Vagina (tissue), 2 donors: Measurements from ENCODE around the gene GNAQ.

ENCODE experiments used
- POLR2AphosphoS5 ChIP-seq, 2 donors: sonication (generic); formaldehyde crosslinking; IDR thresholded peaks; one replicate each; pipeline ENCODE4 v1.9.0; 2017; ENCODE audit warnings: antibody characterized with exemption in 2 of 2, mild to moderate bottlenecking in 2 of 2, low read depth in 1 of 2; ENCODE audit not compliant: insufficient read depth in 1 of 2
- TF ChIP-seq, protein P1 (sequence below), 3 experiments: fragments of 450-650 bp in 2 of 3; fragments of 200-600 bp in 1 of 3; sonication (generic) in 1 of 3; IDR thresholded peaks; one replicate each; pipeline ENCODE4 v1.5.1; 2017 to 2019; ENCODE audit warnings: antibody characterized with exemption in 3 of 3, mild to moderate bottlenecking in 2 of 3, moderate library complexity in 2 of 3

DNA sequence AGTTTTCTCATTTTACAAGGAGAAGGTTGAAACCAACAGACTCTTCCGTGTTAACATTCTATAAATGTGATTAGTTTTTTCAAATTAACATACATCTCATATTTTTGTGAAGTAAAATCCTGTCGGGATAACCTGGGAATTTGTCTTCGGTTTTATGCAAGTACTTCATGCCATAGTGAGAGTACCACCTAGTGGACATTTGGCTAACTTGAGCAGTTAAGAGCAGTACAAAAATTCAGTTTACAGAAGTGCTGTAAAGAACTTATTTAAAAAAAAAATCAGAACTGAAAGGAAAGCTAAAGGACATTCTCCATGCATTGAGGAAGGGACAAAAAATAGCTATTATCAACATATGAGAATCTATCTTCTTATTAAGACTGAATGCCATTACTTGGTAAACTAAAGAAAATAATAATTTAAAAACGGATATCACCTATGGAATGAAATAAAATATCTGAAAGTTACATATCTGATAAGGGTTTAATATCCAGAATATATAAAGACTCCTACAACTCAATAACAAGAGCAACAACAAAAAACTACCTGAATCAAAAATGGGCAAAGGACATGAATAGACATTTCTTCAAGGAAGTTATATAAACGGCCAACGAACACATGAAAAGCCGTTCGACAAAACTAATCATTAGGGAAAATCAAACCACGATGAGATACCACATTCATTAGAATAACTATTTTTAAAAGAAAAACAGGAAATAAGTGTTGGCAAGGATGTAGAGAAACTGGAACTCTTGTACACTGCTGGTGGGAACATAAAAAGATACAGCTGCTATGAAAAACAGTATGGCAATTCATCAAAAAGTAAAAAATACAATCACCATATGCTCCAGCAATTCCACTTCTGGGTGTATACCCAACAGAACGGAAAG, 266.5 kb downstream of the GNAQ start:
- TF ChIP-seq, protein P1, sequence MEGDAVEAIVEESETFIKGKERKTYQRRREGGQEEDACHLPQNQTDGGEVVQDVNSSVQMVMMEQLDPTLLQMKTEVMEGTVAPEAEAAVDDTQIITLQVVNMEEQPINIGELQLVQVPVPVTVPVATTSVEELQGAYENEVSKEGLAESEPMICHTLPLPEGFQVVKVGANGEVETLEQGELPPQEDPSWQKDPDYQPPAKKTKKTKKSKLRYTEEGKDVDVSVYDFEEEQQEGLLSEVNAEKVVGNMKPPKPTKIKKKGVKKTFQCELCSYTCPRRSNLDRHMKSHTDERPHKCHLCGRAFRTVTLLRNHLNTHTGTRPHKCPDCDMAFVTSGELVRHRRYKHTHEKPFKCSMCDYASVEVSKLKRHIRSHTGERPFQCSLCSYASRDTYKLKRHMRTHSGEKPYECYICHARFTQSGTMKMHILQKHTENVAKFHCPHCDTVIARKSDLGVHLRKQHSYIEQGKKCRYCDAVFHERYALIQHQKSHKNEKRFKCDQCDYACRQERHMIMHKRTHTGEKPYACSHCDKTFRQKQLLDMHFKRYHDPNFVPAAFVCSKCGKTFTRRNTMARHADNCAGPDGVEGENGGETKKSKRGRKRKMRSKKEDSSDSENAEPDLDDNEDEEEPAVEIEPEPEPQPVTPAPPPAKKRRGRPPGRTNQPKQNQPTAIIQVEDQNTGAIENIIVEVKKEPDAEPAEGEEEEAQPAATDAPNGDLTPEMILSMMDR (IDR thresholded peaks at IDR 0.05): peak in 1 of 3 experiments; percentile 37
- TF ChIP-seq POLR2AphosphoS5 (IDR thresholded peaks at IDR 0.05; ENCODE audit: insufficient read depth in 1 of 2, low read depth in 1 of 2): no peak
